GM13977 (cell line): ENCODE results near the gene KAZN.

ENCODE experiments used
- DNase-seq: peaks from one replicate; pipeline ENCODE4 v3.0.0; 2012; ENCODE audit warnings: low spot score
- in situ Hi-C: fragments of 300-500 bp; cut with MboI; formaldehyde crosslinking; loops from one replicate; pipeline ENCODE4 v1.12.0; 2022; ENCODE audit warnings: low sequenced_read_pairs, low pct_unique_long_range_greater_than_20kb, mixed read lengths, inconsistent platforms; ENCODE audit not compliant: unreplicated experiment
- TF ChIP-seq, protein P1 (sequence below): IDR thresholded peaks from 2 replicates; pipeline ENCODE4 v1.5.1; 2012; ENCODE audit warnings: mild to moderate bottlenecking, control low read depth; ENCODE audit not compliant: insufficient read depth; ENCODE audit errors: extremely low read depth, missing control alignments

KAZN gene

DNA sequence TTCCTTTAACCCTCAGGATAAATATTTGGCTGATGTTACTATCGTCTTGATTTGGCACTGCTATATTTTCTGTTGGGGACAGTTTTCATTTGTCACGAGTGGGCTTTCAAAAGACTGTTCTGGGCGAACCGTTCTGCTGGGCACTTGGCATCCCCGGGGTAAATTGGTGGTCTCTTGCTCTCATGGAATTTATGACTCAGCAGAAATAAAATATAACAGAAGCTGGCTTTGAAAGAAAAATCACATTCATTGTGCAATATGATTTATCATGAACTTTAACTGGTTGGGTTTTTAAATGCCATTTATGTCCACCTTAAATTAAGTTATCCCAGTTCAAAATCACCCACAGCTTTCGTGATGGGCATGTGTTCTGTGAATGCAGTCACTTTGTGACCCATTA is 147.3 kb downstream of the KAZN start:
- DNase-seq, result no peak
- in situ Hi-C loops, result no loop called here
- TF ChIP-seq, protein P1, sequence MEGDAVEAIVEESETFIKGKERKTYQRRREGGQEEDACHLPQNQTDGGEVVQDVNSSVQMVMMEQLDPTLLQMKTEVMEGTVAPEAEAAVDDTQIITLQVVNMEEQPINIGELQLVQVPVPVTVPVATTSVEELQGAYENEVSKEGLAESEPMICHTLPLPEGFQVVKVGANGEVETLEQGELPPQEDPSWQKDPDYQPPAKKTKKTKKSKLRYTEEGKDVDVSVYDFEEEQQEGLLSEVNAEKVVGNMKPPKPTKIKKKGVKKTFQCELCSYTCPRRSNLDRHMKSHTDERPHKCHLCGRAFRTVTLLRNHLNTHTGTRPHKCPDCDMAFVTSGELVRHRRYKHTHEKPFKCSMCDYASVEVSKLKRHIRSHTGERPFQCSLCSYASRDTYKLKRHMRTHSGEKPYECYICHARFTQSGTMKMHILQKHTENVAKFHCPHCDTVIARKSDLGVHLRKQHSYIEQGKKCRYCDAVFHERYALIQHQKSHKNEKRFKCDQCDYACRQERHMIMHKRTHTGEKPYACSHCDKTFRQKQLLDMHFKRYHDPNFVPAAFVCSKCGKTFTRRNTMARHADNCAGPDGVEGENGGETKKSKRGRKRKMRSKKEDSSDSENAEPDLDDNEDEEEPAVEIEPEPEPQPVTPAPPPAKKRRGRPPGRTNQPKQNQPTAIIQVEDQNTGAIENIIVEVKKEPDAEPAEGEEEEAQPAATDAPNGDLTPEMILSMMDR, result no peak

DNA sequence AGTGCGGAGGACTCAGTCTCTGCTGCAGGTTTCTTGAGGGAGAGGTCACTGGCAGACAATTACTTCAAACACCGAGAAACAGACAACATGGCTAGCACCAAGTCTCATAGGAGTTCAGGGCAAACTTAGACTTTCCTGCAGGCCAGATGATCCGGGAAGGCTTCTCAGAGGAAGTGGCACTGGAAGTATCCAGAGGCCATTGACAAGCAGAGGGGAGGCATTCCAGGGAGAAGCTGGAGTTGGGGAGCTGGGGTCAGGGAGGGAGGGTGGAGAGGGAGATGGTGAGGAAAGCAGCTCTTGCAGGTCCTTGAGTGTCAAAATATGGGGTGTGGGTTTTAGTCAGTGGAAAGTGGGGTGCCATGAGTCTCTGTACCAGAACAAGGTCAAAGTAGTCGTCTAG is 147.9 kb downstream of the KAZN start:
- DNase-seq, result no peak
- in situ Hi-C loops, result no loop called here
- TF ChIP-seq, protein P1, result no peak

- DNase-seq, result no peak
- TF ChIP-seq, protein P1, result no peak
- in situ Hi-C loops, result no loop called here
Observed at GRCh38 chr1:14748151-14748550, 149.7 kb downstream of the KAZN start.

- in situ Hi-C loops, result no loop called here
- TF ChIP-seq, protein P1, result no peak
- DNase-seq, result no peak
Observed at GRCh38 chr1:14748977-14749376, 150.5 kb downstream of the KAZN start.

- DNase-seq, result no peak
- in situ Hi-C loops, result no loop called here
- TF ChIP-seq, protein P1, result no peak
Observed at GRCh38 chr1:14750490-14750889, 152.0 kb downstream of the KAZN start.

- in situ Hi-C loops, result no loop called here
- TF ChIP-seq, protein P1, result no peak
- no peak for DNase-seq
Observed at GRCh38 chr1:14755518-14756252, 157.2 kb downstream of the KAZN start.
